ACC112 (cell line): ENCODE data around the gene KLHDC8B.

ENCODE experiments used
- H2AFZ ChIP-seq: fragments of 200-600 bp; sonication (generic); one replicate; pipeline ENCODE4 v1.6.0; 2017; ENCODE audit warnings: antibody characterized with exemption, low read length; ENCODE audit not compliant: unreplicated experiment
- H3K27ac ChIP-seq: fragments of 200-600 bp; sonication (generic); 2 replicates; pipeline ENCODE4 v1.5.1; 2014; ENCODE audit warnings: low read depth, mild to moderate bottlenecking, antibody characterized with exemption, low read length, moderate library complexity
- H3K27me3 ChIP-seq: fragments of 200-600 bp; sonication (generic); 2 replicates; pipeline ENCODE4 v1.6.1; 2014; ENCODE audit warnings: mild to moderate bottlenecking, antibody characterized with exemption, low read length, moderate library complexity, mixed read lengths; ENCODE audit not compliant: insufficient read depth
- H3K36me3 ChIP-seq: fragments of 200-600 bp; sonication (generic); 2 replicates; pipeline ENCODE4 v1.6.1; 2016; ENCODE audit warnings: mild to moderate bottlenecking, antibody characterized with exemption, low read length, moderate library complexity, mixed read lengths; ENCODE audit not compliant: insufficient read depth
- H3K4me1 ChIP-seq: fragments of 200-600 bp; sonication (generic); one replicate; pipeline ENCODE4 v1.6.1; 2016; ENCODE audit warnings: low read length, mixed read lengths; ENCODE audit not compliant: insufficient read depth, unreplicated experiment, control insufficient read depth
- H3K4me3 ChIP-seq: fragments of 200-600 bp; sonication (generic); 2 replicates; pipeline ENCODE4 v1.5.1; 2014; ENCODE audit warnings: mild to moderate bottlenecking, low read depth, low read length
- H3K79me2 ChIP-seq: fragments of 200-600 bp; sonication (generic); one replicate; pipeline ENCODE4 v1.6.0; 2016; ENCODE audit warnings: low read length; ENCODE audit not compliant: control insufficient read depth, unreplicated experiment, insufficient read depth

The KLHDC8B gene

GRCh38 chr3:49171775-49172500 is 540 bp downstream of the KLHDC8B start:
- no peaks in the 10 kb centered on the region; the same call in 1 of the 2 replicates for H3K36me3 ChIP-seq
- H3K4me1 ChIP-seq: peaks cover 34% of the 10 kb centered on the region
- H3K27me3 ChIP-seq: no peaks in the 10 kb centered on the region
- H3K27ac ChIP-seq: no peak overlapping the region
- peak overlapping the region; percentile 57 for H2AFZ ChIP-seq
- peaks cover 4% of the 10 kb centered on the region for H3K79me2 ChIP-seq
- peak overlapping the region; percentile 84 for H3K4me3 ChIP-seq

GRCh38 chr3:49172551-49173041 is 1.2 kb downstream of the KLHDC8B start:
- no peak overlapping the region; the same call in 1 of the 2 replicates for H3K27ac ChIP-seq
- H3K27me3 ChIP-seq: no peaks in the 10 kb centered on the region
- no peak overlapping the region for H2AFZ ChIP-seq
- no peaks in the 10 kb centered on the region; the same call in 1 of the 2 replicates for H3K36me3 ChIP-seq
- H3K79me2 ChIP-seq: peaks cover 3% of the 10 kb centered on the region
- H3K4me1 ChIP-seq: peaks cover 34% of the 10 kb centered on the region
- H3K4me3 ChIP-seq: peak overlapping the region; percentile 84

- Histone ChIP-seq H3K27ac (no peak overlapping the region; the same call in 1 of the 2 replicates), H3K27me3 (no peaks in the 10 kb centered on the region), H3K36me3 (no peaks in the 10 kb centered on the region; the same call in 1 of the 2 replicates), H3K79me2 (peaks cover 3% of the 10 kb centered on the region), H3K4me3 (peak overlapping the region; percentile 84), H3K4me1 (peaks cover 34% of the 10 kb centered on the region), H2AFZ (no peak overlapping the region)
Measured at GRCh38 chr3:49173116-49173791, 1.9 kb downstream of the KLHDC8B start.

- Histone ChIP-seq H3K4me1 (peaks cover 34% of the 10 kb centered on the region), H3K36me3 (no peaks in the 10 kb centered on the region; the same call in 1 of the 2 replicates), H3K27ac (no peak overlapping the region), H3K4me3 (no peak overlapping the region), H2AFZ (no peak overlapping the region), H3K79me2 (peaks cover 3% of the 10 kb centered on the region), H3K27me3 (no peaks in the 10 kb centered on the region)
Measured at GRCh38 chr3:49173792-49174170, 2.4 kb downstream of the KLHDC8B start.

GRCh38 chr3:49174397-49174985 is 3.1 kb downstream of the KLHDC8B start:
- Histone ChIP-seq H3K79me2 (peaks cover 3% of the 10 kb centered on the region), H2AFZ (no peak overlapping the region), H3K4me1 (peaks cover 34% of the 10 kb centered on the region), H3K4me3 (no peak overlapping the region), H3K27ac (no peak overlapping the region), H3K36me3 (no peaks in the 10 kb centered on the region; the same call in 1 of the 2 replicates), H3K27me3 (no peaks in the 10 kb centered on the region)

- H3K4me1 ChIP-seq: peaks cover 32% of the 10 kb centered on the region
- no peak overlapping the region for H3K27ac ChIP-seq
- no peaks in the 10 kb centered on the region; the same call in 1 of the 2 replicates for H3K36me3 ChIP-seq
Measured at GRCh38 chr3:49175530-49175929, 4.1 kb downstream of the KLHDC8B start.

GRCh38 chr3:49177073-49177472 is 5.7 kb downstream of the KLHDC8B start:
- Histone ChIP-seq H3K36me3 (no peaks in the 10 kb centered on the region; the same call in 1 of the 2 replicates), H3K27me3 (no peaks in the 10 kb centered on the region), H3K4me3 (no peak overlapping the region), H3K27ac (no peak overlapping the region), H3K4me1 (peaks cover 24% of the 10 kb centered on the region), H3K79me2 (peaks cover under 1% of the 10 kb centered on the region), H2AFZ (no peak overlapping the region)

More at GRCh38 chr3:49175530-49175929, 4.1 kb downstream of the KLHDC8B start:
- Histone ChIP-seq H3K27me3 (no peaks in the 10 kb centered on the region), H2AFZ (no peak overlapping the region), H3K4me3 (no peak overlapping the region), H3K79me2 (peaks cover 3% of the 10 kb centered on the region)

- Histone ChIP-seq H3K4me1 (no peaks in the 10 kb centered on the region), H3K4me3 (no peak overlapping the region), H3K79me2 (no peaks in the 10 kb centered on the region), H3K36me3 (no peaks in the 10 kb centered on the region; the same call in 1 of the 2 replicates), H2AFZ (no peak overlapping the region), H3K27ac (no peak overlapping the region), H3K27me3 (no peaks in the 10 kb centered on the region)
Measured at GRCh38 chr3:49180116-49180515, 8.7 kb downstream of the KLHDC8B start.

GRCh38 chr3:49181351-49181750 is 10.0 kb downstream of the KLHDC8B start:
- H3K27me3 ChIP-seq: no peaks in the 10 kb centered on the region
- no peaks in the 10 kb centered on the region for H3K4me1 ChIP-seq
- H3K4me3 ChIP-seq: no peak overlapping the region
- H2AFZ ChIP-seq: no peak overlapping the region
- no peak overlapping the region for H3K27ac ChIP-seq
- H3K36me3 ChIP-seq: no peaks in the 10 kb centered on the region
- no peaks in the 10 kb centered on the region for H3K79me2 ChIP-seq

GRCh38 chr3:49182682-49183081 is 11.3 kb downstream of the KLHDC8B start:
- H3K27ac ChIP-seq: no peak overlapping the region
- H3K27me3 ChIP-seq: no peaks in the 10 kb centered on the region
- H2AFZ ChIP-seq: no peak overlapping the region
- no peak overlapping the region for H3K4me3 ChIP-seq
- no peaks in the 10 kb centered on the region for H3K36me3 ChIP-seq
- no peaks in the 10 kb centered on the region for H3K4me1 ChIP-seq
- H3K79me2 ChIP-seq: no peaks in the 10 kb centered on the region
